ENCODE measurements around the gene HSPG2. TPM values are rescaled to one million over a fixed set of nuclear protein-coding genes. Genes with fewer than 3 reads are reported as not detected.

The HSPG2 gene
- total and polyA plus RNA-seq, 9 of the 15 experiments (the other 6 are each of a cell fraction or from before 2014, with no cell fraction given) = 0.14 to 160 (median 15.7) TPM

- H4K20me1 ChIP-seq (replicated peaks; ENCODE audit: control insufficient read depth, insufficient read depth, low read length) = no peaks in the 10 kb centered on the region
- H3K9me3 ChIP-seq (replicated peaks; ENCODE audit: control insufficient read depth, insufficient read depth, low read depth, low read length) = no peaks in the 10 kb centered on the region; the same call in 1 of the 2 replicates
- peak overlapping the region; percentile 6; the same call in 2 of the 3 replicates for H3K27ac ChIP-seq (ENCODE audit: extremely low read depth, low read depth, low read length)
- peaks cover 58% of the 10 kb centered on the region; the same call in 2 of the 3 replicates for H3K36me3 ChIP-seq (ENCODE audit: control insufficient read depth, insufficient read depth, low read length)
- DNase-seq (ENCODE audit: extremely low read depth in 1 of 4, low spot score in 3 of 4) = no peak
- no peak overlapping the region for H3K4me3 ChIP-seq
- H2AFZ ChIP-seq (ENCODE audit: low read depth, low read length) = no peak overlapping the region
- in situ Hi-C loops (cut with MboI) (no loop called here), intact Hi-C loops (cut with micrococcal nuclease) (no loop called here)
- POLR2A ChIA-PET = interaction anchor here (0.7 to 3.0 kb wide), 3 partner anchors 12 to 80 kb away, joined by 3 to 17 read pairs (median 3); no protein-coding TSS in a partner anchor
- no peak for TF ChIP-seq TCF15 (CRISPR knock-in tag; IDR thresholded peaks at IDR 0.05)
- no peak for TF ChIP-seq ZNF23 (CRISPR knock-in tag; IDR thresholded peaks at IDR 0.05)
- no peak for TF ChIP-seq POLR2G (IDR thresholded peaks at IDR 0.05; ENCODE audit: low read depth, low read length)
- TF ChIP-seq THRA (IDR thresholded peaks at IDR 0.05) = no peak
- peak in 1 of 2 experiments; percentile 19; a peak in 1 of 4 replicates for TF ChIP-seq SRF (CRISPR knock-in tag; IDR thresholded peaks at IDR 0.05)
- no peak for TF ChIP-seq WHSC1 (IDR thresholded peaks at IDR 0.05; ENCODE audit: low read length)
- TF ChIP-seq BCOR (IDR thresholded peaks at IDR 0.05) = 0 out of 2 replicates have a peak, but pooled peaks have one; percentile 13
- TF ChIP-seq TBP (optimal IDR thresholded peaks at IDR 0.05; ENCODE audit: low read depth, low read length) = peak; percentile 74
- no peak for TF ChIP-seq SIN3A (IDR thresholded peaks at IDR 0.05; ENCODE audit: borderline replicate concordance in 2 of 2, control insufficient read depth in 1 of 2, low read depth in 2 of 2, low read length in 2 of 2)
- no peak for TF ChIP-seq CBFA2T2 (conservative IDR thresholded peaks at IDR 0.05)
- no peak for TF ChIP-seq DDX20 (tag; IDR thresholded peaks at IDR 0.05; ENCODE audit: low read depth)
- TF ChIP-seq NELFE (IDR thresholded peaks at IDR 0.05; ENCODE audit: insufficient read depth, insufficient read length) = no peak
- no peak for TF ChIP-seq CEBPB (tag; IDR thresholded peaks at IDR 0.05)
- no peak for TF ChIP-seq ZNF699 (CRISPR knock-in tag; IDR thresholded peaks at IDR 0.05; ENCODE audit: insufficient replicate concordance)
- TF ChIP-seq MTA3 (IDR thresholded peaks at IDR 0.05; ENCODE audit: borderline replicate concordance) = no peak
- TF ChIP-seq POLR2AphosphoS5 (IDR thresholded peaks at IDR 0.05; ENCODE audit: control insufficient read depth, insufficient read depth, low read depth, low read length) = no peak
- no peak for TF ChIP-seq E2F4 (CRISPR knock-in tag; IDR thresholded peaks at IDR 0.05; ENCODE audit: low read depth)
- no peak for TF ChIP-seq ZFPM2 (CRISPR knock-in tag; IDR thresholded peaks at IDR 0.05)
- no peaks in the 10 kb centered on the region for H3K27me3 ChIP-seq (ENCODE audit: control insufficient read depth in 2 of 2, insufficient read depth in 2 of 2, low read length in 2 of 2)
- BruUV-seq (replicated peaks) = no TSS peak
- 79% methylated on average over 4 of the region's 4 CpGs for WGBS (ENCODE audit: insufficient coverage, low coverage, missing lambda C conversion rate)
- peak overlapping the region in 1 of 2 experiments; percentile 82; a peak in 2 of 4 replicates for H3K9ac ChIP-seq (ENCODE audit: insufficient read depth in 1 of 2, low read depth in 2 of 2, low read length in 2 of 2)
- CTCF ChIA-PET (ENCODE audit: low intra/inter-chr PET ratio) = no interaction called here
- peaks cover 40% of the 10 kb centered on the region for H3K79me2 ChIP-seq (ENCODE audit: control insufficient read depth, insufficient read depth, low read length)
- H3K4me2 ChIP-seq (ENCODE audit: insufficient read depth, low read length) = no peak overlapping the region
- ATAC-seq = no peak
- FAIRE-seq = peak; percentile 29
- no peaks in the 10 kb centered on the region for H3K9me1 ChIP-seq (ENCODE audit: control insufficient read depth, insufficient read depth, low read length)
- peaks cover 42 to 61% of the 10 kb centered on the region in 2 experiments for H3K4me1 ChIP-seq (replicated peaks in 1 of 2; ENCODE audit: control insufficient read depth in 2 of 2, insufficient read depth in 2 of 2, low read length in 2 of 2)
Measured at GRCh38 chr1:21899267-21899810, 37.8 kb downstream of the HSPG2 start.
